ENCODE measurements around the gene MT3.

The MT3 gene

DNA sequence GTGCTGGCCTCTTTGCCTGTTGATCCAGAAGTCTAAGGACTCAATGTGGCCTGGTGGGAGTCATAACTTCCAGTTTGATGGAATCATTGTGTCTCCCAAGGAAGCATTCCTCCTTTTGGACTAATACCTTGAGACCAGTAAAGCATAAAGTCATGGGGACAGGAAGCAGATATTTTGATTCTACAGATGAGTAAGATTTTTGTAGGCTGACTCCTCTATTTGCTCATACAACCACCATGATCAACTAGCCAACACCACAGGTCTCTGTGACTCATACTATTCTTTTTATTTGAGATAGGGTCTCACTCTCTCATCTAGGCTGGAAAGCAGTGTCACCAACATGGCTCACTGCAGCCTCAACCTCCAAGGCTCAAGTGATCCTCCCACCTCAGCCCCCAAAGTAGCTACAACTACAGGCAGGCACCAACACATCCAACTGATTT is 25.2 kb downstream of the MT3 start:
- Histone ChIP-seq H3K4me3 (ENCODE audit: low read length) (no peak overlapping the region), H4K20me1 (ENCODE audit: insufficient read depth, low read length) (no peaks in the 10 kb centered on the region), H3K36me3 (replicated peaks; ENCODE audit: low read depth, low read length) (no peaks in the 10 kb centered on the region), H3K4me1 (ENCODE audit: low read length) (peaks cover 27% of the 10 kb centered on the region), H3K27me3 (ENCODE audit: low read depth, low read length) (0 out of 2 replicates have a peak, but pooled peaks cover 9% of the 10 kb centered on the region), H3K9ac (ENCODE audit: low read length) (no peak overlapping the region), H2AFZ (ENCODE audit: low read depth, low read length) (no peak overlapping the region), H3K27ac (ENCODE audit: low read length) (no peak overlapping the region), H3K79me2 (ENCODE audit: low read length) (no peaks in the 10 kb centered on the region), H3K4me2 (ENCODE audit: low read length) (no peak overlapping the region), H3K9me3 (ENCODE audit: insufficient read depth, low read length) (no peaks in the 10 kb centered on the region)
- TF ChIP-seq, protein P1, sequence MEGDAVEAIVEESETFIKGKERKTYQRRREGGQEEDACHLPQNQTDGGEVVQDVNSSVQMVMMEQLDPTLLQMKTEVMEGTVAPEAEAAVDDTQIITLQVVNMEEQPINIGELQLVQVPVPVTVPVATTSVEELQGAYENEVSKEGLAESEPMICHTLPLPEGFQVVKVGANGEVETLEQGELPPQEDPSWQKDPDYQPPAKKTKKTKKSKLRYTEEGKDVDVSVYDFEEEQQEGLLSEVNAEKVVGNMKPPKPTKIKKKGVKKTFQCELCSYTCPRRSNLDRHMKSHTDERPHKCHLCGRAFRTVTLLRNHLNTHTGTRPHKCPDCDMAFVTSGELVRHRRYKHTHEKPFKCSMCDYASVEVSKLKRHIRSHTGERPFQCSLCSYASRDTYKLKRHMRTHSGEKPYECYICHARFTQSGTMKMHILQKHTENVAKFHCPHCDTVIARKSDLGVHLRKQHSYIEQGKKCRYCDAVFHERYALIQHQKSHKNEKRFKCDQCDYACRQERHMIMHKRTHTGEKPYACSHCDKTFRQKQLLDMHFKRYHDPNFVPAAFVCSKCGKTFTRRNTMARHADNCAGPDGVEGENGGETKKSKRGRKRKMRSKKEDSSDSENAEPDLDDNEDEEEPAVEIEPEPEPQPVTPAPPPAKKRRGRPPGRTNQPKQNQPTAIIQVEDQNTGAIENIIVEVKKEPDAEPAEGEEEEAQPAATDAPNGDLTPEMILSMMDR (IDR thresholded peaks at IDR 0.05; ENCODE audit: low read depth, low read length) = no peak
- no peak for TF ChIP-seq EZH2phosphoT487 (IDR thresholded peaks at IDR 0.05; ENCODE audit: low read depth)

DNA sequence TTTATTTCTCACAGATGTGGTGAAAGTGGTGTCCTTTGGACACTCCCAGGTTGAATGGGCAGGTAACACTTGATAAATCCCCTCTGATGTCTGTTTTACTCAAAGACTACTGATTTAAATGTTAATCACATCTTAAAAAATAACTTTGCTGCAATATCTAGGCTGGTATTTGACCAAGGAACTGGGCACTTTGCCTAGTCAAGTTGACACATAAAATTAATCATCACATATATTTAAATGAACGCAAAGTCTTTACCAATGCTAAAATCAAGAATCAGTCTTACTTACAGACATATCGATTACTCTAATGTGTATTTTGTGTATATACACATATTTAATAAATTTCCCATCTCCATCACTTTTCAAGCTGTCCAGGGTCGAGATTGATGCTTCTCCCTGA is 26.0 kb downstream of the MT3 start:
- H3K4me3 ChIP-seq (ENCODE audit: low read length) = no peak overlapping the region
- no peak overlapping the region for H3K9ac ChIP-seq (ENCODE audit: low read length)
- 0 out of 2 replicates have a peak, but pooled peaks cover 9% of the 10 kb centered on the region for H3K27me3 ChIP-seq (ENCODE audit: low read depth, low read length)
- TF ChIP-seq, protein P1 (IDR thresholded peaks at IDR 0.05; ENCODE audit: low read depth, low read length) = no peak
- TF ChIP-seq EZH2phosphoT487 (IDR thresholded peaks at IDR 0.05; ENCODE audit: low read depth) = no peak
- H4K20me1 ChIP-seq (ENCODE audit: insufficient read depth, low read length) = no peaks in the 10 kb centered on the region
- H3K4me2 ChIP-seq (ENCODE audit: low read length) = no peak overlapping the region
- H3K27ac ChIP-seq (ENCODE audit: low read length) = no peak overlapping the region
- H3K4me1 ChIP-seq (ENCODE audit: low read length) = peaks cover 19% of the 10 kb centered on the region
- no peaks in the 10 kb centered on the region for H3K79me2 ChIP-seq (ENCODE audit: low read length)
- no peak overlapping the region for H2AFZ ChIP-seq (ENCODE audit: low read depth, low read length)
- H3K36me3 ChIP-seq (replicated peaks; ENCODE audit: low read depth, low read length) = no peaks in the 10 kb centered on the region
- no peaks in the 10 kb centered on the region for H3K9me3 ChIP-seq (ENCODE audit: insufficient read depth, low read length)

DNA sequence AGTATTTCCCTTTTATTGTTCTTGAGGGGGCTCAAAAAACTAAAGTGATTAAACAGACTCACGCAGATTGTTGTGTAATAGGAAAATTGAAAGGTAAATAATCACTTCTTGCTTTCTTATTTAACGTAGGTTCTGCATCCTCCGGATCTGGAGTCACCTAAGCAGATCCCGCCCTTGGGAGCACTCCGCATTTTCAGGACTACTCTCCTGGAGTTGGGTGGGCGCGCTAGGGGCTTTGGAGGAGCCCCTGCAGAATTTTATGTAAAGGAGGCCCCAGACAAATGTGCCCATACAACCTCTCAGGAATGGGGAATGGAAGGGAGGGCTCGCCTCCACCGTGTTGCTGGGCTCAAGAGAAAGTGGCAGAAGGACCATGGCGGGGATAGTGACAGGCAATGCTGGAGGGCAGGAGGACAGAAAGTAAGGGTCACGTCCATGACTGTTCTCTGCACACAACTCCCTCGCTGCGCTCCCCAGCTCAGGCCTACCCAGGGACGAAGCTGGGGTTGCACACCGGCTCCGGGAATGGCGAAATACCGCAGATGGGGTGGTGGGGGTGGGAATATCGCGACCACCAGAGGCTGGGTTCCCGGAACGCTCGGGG is 27.4 kb downstream of the MT3 start:
- Histone ChIP-seq H3K4me3 (ENCODE audit: low read length) (no peak overlapping the region), H3K27ac (ENCODE audit: low read length) (no peak overlapping the region), H3K9ac (ENCODE audit: low read length) (no peak overlapping the region), H3K9me3 (ENCODE audit: insufficient read depth, low read length) (no peaks in the 10 kb centered on the region), H2AFZ (ENCODE audit: low read depth, low read length) (no peak overlapping the region), H4K20me1 (ENCODE audit: insufficient read depth, low read length) (no peaks in the 10 kb centered on the region), H3K4me1 (ENCODE audit: low read length) (peaks cover 8% of the 10 kb centered on the region), H3K79me2 (ENCODE audit: low read length) (no peaks in the 10 kb centered on the region), H3K27me3 (ENCODE audit: low read depth, low read length) (0 out of 2 replicates have a peak, but pooled peaks cover 9% of the 10 kb centered on the region), H3K4me2 (ENCODE audit: low read length) (no peak overlapping the region), H3K36me3 (replicated peaks; ENCODE audit: low read depth, low read length) (no peaks in the 10 kb centered on the region)
- TF ChIP-seq, protein P1 (IDR thresholded peaks at IDR 0.05; ENCODE audit: low read depth, low read length) = no peak
- no peak for TF ChIP-seq EZH2phosphoT487 (IDR thresholded peaks at IDR 0.05; ENCODE audit: low read depth)

DNA sequence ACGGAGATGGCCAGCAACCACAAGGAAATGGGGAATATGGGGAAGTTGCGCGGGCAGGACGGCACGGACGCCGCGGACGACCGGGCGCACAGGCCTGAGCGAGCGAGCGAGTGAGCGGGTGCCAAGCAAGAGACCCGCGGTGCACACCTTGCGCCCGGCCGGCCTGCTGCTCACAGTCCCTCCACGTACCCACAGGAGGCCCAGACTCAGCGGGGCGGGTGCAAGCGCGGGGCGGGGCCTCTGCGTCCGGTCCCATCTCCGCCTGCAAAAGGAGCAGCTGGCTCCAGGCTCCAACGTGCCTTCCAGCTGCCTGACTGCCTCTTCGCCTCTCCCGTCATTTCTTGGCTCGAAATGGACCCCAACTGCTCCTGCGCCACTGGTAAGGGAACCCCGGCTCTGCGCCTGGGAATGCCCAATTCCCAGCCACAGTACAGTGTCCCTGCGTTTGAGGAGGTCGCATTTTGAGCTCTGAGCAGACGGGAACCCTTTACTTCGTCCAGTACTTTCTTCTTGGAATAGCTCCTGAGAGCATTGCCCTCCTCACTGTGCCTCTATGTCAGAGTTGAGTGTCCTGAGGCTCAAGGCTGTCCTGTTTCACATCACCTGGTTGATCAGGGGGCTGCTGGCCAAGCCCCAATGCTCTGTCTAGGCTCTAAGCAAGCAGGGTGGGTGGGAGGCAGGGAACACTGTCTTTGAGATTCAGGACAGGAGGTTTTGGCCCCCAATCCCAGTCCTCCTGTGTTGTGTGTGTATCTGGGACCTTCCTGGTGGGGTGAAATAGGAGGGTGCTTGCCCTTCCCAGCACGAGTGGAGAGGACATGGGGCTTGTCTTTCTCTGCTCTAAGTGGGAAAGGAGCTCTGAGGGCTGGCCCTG is 28.1 kb downstream of the MT3 start:
- no peak overlapping the region for H2AFZ ChIP-seq (ENCODE audit: low read depth, low read length)
- no peaks in the 10 kb centered on the region for H3K9me3 ChIP-seq (ENCODE audit: insufficient read depth, low read length)
- H3K36me3 ChIP-seq (replicated peaks; ENCODE audit: low read depth, low read length) = no peaks in the 10 kb centered on the region
- TF ChIP-seq, protein P1 (IDR thresholded peaks at IDR 0.05; ENCODE audit: low read depth, low read length) = no peak
- TF ChIP-seq EZH2phosphoT487 (IDR thresholded peaks at IDR 0.05; ENCODE audit: low read depth) = no peak
- no peak overlapping the region for H3K4me3 ChIP-seq (ENCODE audit: low read length)
- H3K79me2 ChIP-seq (ENCODE audit: low read length) = no peaks in the 10 kb centered on the region
- H3K27me3 ChIP-seq (ENCODE audit: low read depth, low read length) = 0 out of 2 replicates have a peak, but pooled peaks cover 9% of the 10 kb centered on the region
- no peak overlapping the region for H3K9ac ChIP-seq (ENCODE audit: low read length)
- H3K27ac ChIP-seq (ENCODE audit: low read length) = no peak overlapping the region
- no peaks in the 10 kb centered on the region for H4K20me1 ChIP-seq (ENCODE audit: insufficient read depth, low read length)
- H3K4me1 ChIP-seq (ENCODE audit: low read length) = peaks cover 8% of the 10 kb centered on the region
- no peak overlapping the region for H3K4me2 ChIP-seq (ENCODE audit: low read length)

Measured in OCI-LY3 (cell line).